ENCODE data around the gene SCYGR1.

- TF ChIP-seq CTCF (conservative IDR thresholded peaks at IDR 0.05): no peak
- TF ChIP-seq EZH2 (IDR thresholded peaks at IDR 0.05; ENCODE audit: low read depth): no peak
Observed at GRCh38 chr2:227411320-227411989, 23.7 kb upstream of the SCYGR1 start.

Measured in PC-9 (cell line).